DMS153 treated with DMSO at 0.1 percent for 48 hours (cell line): ENCODE measurements around the gene CX3CL1.
"Not testable (repeated sequence)": the region's sequence is repeated elsewhere in the genome, so short reads cannot be mapped to it uniquely, and the experiment has no call there.

ENCODE experiments used
- DNase-seq: peaks from one replicate; lab custom pipeline; 2025; ENCODE audit not compliant: unreplicated experiment; lab: John Stamatoyannopoulos, UW

The CX3CL1 gene

GRCh38 chr16:57382535-57383275 is 10.4 kb downstream of the CX3CL1 start:
- no peak for DNase-seq

GRCh38 chr16:57383276-57384247 is 11.3 kb downstream of the CX3CL1 start:
- no peak for DNase-seq

- DNase-seq: no peak
Measured at GRCh38 chr16:57384248-57385070, 12.2 kb downstream of the CX3CL1 start.

GRCh38 chr16:57385083-57385482 is 12.8 kb downstream of the CX3CL1 start:
- no peak for DNase-seq

- no peak for DNase-seq
Measured at GRCh38 chr16:57386381-57386951, 14.2 kb downstream of the CX3CL1 start.

GRCh38 chr16:57387598-57388354 is 15.5 kb downstream of the CX3CL1 start:
- no peak for DNase-seq

GRCh38 chr16:57388359-57389086 is 16.2 kb downstream of the CX3CL1 start:
- no peak for DNase-seq

GRCh38 chr16:57389087-57389468 is 16.8 kb downstream of the CX3CL1 start:
- DNase-seq: no peak

GRCh38 chr16:57390636-57391295 is 18.5 kb downstream of the CX3CL1 start:
- no peak for DNase-seq

- no peak for DNase-seq
Measured at GRCh38 chr16:57391300-57391699, 19.0 kb downstream of the CX3CL1 start.

GRCh38 chr16:57391708-57392107 is 19.4 kb downstream of the CX3CL1 start:
- DNase-seq: no peak

- DNase-seq: no peak
Measured at GRCh38 chr16:57392694-57393093, 20.4 kb downstream of the CX3CL1 start.

GRCh38 chr16:57394444-57394843 is 22.2 kb downstream of the CX3CL1 start:
- no peak for DNase-seq

- no peak for DNase-seq
Measured at GRCh38 chr16:57395026-57395425, 22.7 kb downstream of the CX3CL1 start.

GRCh38 chr16:57396786-57397185 is 24.5 kb downstream of the CX3CL1 start:
- DNase-seq: no peak

GRCh38 chr16:57397493-57397892 is 25.2 kb downstream of the CX3CL1 start:
- DNase-seq: not testable (repeated sequence)

- DNase-seq: no peak
Measured at GRCh38 chr16:57401943-57402640, 29.8 kb downstream of the CX3CL1 start.
